Ascending aorta (tissue), 2 donors: ENCODE results near the gene PTPRCAP. TPM values are rescaled to one million over a fixed set of nuclear protein-coding genes. Genes with fewer than 3 reads are reported as not detected.

ENCODE experiments used
- DNase-seq, 2 donors: peaks; one replicate each; pipeline ENCODE4 v3.0.0-alpha.2; 2019; ENCODE audit warnings: low spot score in 2 of 2
- H3K27ac ChIP-seq, 2 donors: fragments of 200-600 bp; sonication (generic); one replicate each; pipeline ENCODE4 v1.5.1; 2016 to 2017; ENCODE audit warnings: mild to moderate bottlenecking in 1 of 2
- H3K27me3 ChIP-seq: fragments of 200-600 bp; sonication (generic); one replicate; pipeline ENCODE4 v1.5.1; 2017
- H3K36me3 ChIP-seq, 2 donors: fragments of 200-600 bp; sonication (generic); one replicate each; pipeline ENCODE4 v1.5.1; 2016
- H3K4me1 ChIP-seq, 2 donors: fragments of 200-600 bp; sonication (generic); one replicate each; pipeline ENCODE4 v1.5.1; 2016 to 2017; ENCODE audit warnings: mild to moderate bottlenecking in 1 of 2
- H3K4me3 ChIP-seq, 2 donors: fragments of 200-600 bp; sonication (generic); one replicate each; pipeline ENCODE4 v1.5.1; 2016 to 2017; ENCODE audit warnings: mild to moderate bottlenecking in 1 of 2
- H3K9me3 ChIP-seq, 2 donors: fragments of 200-600 bp; sonication (generic); one replicate each; pipeline ENCODE4 v1.5.1; 2016
- intact Hi-C: fragments of 100-400 bp; cut with DNase I; formaldehyde crosslinking; loops from one replicate; pipeline ENCODE4 v1.15.1; 2023
- total RNA-seq: library from RNA; depleted of rRNA; stranded (reverse); fragments of >200 nt; gene quantifications from one replicate; pipeline ENCODE4 v1.1.0, GENCODE V29; 2016
- TF ChIP-seq, protein P1 (sequence below), 3 experiments: fragments of 200-600 bp in 2 of 3; fragments of 450-650 bp in 1 of 3; sonication (generic) in 2 of 3; IDR thresholded peaks; one replicate each; pipeline ENCODE4 v1.5.1; 2016 to 2019; ENCODE audit warnings: antibody characterized with exemption in 3 of 3, mild to moderate bottlenecking in 1 of 3, moderate library complexity in 1 of 3

Gene PTPRCAP
- total RNA-seq, 1 donor from 2014 or later, result 26.6 TPM

DNA sequence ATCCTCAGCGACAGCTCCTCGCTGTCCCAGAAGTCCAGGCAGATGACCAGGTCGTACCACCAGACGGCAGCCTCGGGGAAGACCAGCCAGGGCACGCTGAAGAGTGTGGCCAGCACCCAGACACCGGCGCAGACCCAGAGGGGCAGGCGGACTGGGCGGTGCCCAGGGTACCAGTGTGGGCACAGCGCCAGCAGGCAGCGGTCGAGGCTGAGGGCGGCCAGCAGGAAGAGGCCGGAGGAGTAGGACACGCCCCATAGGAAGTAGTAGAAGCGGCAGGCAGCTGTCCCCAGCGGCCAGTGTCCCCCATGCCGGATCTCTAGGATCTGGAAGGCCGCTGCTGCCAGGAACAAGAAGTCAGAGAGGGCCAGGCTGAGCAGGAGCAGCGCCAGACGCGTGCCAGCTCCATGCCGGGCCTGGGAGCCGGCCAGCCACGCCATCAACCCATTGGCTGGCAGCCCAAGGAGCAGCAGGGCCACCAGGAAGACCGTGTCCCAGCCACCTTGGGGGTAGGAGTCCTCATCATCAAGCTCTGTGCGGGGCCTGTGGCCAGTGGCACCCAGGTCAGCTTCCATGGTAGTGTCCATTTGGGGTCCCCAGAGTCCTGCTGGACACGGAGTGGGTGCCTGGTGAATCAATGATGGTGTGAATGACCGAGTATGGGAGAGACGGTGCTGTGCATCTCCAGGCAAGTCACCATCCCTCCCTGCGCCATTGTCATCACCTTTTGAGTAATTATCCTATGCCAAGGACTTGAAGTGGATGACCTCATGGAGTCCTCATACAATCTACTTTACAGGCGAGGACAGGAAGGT is 14.9 kb upstream of the PTPRCAP start, which contains the start of gene GPR152:
TSS of gene GPR152 (minus strand) at position 589 of the 812 bp plus-strand sequence. CDS start at position 584, 5 bp downstream.
- TF ChIP-seq, protein P1, sequence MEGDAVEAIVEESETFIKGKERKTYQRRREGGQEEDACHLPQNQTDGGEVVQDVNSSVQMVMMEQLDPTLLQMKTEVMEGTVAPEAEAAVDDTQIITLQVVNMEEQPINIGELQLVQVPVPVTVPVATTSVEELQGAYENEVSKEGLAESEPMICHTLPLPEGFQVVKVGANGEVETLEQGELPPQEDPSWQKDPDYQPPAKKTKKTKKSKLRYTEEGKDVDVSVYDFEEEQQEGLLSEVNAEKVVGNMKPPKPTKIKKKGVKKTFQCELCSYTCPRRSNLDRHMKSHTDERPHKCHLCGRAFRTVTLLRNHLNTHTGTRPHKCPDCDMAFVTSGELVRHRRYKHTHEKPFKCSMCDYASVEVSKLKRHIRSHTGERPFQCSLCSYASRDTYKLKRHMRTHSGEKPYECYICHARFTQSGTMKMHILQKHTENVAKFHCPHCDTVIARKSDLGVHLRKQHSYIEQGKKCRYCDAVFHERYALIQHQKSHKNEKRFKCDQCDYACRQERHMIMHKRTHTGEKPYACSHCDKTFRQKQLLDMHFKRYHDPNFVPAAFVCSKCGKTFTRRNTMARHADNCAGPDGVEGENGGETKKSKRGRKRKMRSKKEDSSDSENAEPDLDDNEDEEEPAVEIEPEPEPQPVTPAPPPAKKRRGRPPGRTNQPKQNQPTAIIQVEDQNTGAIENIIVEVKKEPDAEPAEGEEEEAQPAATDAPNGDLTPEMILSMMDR (IDR thresholded peaks at IDR 0.05), result no peak
- no peaks in the 10 kb centered on the region for H3K9me3 ChIP-seq
- no peaks in the 10 kb centered on the region for H3K36me3 ChIP-seq
- DNase-seq, result no peak
- no peaks in the 10 kb centered on the region for H3K27me3 ChIP-seq
- H3K27ac ChIP-seq, result no peak within 1 kb of the TSS
- H3K4me1 ChIP-seq, result no peaks in the 10 kb centered on the region
- no peak within 1 kb of the TSS for H3K4me3 ChIP-seq
- intact Hi-C loops, result no loop called here

DNA sequence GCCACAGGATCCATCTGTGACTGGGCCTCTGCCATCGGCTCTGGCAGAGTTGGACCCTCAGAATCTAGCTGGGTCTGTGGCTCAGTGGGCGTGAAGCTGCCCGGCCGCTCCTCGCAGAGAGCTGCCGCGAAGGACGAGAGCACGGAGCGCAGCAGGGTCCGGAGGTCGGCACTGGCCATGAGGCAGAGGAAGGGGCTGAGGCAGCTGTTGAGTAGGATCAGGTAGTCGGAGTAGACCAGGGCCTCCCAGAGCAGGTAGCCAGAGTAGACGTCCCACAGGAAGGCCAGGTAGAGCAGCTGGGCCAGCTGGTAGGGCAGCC is 14.1 kb upstream of the PTPRCAP start:
- TF ChIP-seq, protein P1 (IDR thresholded peaks at IDR 0.05), result no peak

DNA sequence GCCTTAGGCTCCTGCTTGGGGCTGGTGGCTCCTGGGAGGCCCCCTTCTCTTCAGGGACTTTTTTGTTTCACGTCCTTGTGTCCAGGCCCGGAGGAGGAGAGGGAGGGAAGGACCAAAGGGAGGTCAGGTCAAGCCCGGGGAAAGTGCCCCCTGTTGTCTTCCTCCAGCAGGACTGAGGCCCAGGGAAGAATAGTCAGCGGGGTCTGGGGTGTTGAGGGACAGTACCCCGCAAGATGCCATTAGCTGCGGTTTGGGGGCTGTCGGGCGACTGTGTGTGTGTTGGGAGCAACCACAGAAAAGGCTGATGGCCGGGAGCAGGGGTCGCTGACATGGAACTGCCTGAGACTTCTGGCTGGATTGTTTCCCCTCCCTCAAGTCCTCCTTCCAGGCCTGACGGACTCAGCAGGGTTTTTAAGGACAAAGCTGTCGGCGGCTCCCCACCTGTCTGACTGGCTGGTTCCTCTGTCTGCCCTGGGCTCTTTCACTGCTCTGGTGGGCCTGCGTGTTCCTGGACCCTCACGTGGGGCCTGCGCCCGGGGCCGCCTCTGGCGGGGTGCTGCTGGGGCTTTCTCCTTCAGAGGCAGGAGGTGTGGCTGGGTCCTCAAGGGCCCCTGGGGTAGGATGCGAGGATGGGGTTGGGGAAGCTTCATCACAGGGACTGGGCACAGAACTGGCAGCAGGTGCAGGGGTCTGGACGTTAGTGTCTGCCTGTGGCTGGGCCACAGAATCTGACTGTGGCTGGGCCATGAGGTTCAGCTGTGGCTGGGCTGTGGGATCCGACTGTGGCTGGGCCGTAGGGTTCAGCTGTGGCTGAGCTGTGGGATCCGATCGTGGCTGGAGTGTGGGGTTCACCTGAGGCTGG is 13.5 kb upstream of the PTPRCAP start:
- TF ChIP-seq, protein P1 (IDR thresholded peaks at IDR 0.05), result no peak
- Histone ChIP-seq H3K27me3 (no peaks in the 10 kb centered on the region), H3K36me3 (no peaks in the 10 kb centered on the region), H3K9me3 (no peaks in the 10 kb centered on the region), H3K4me3 (no peak overlapping the region), H3K4me1 (no peaks in the 10 kb centered on the region), H3K27ac (no peak overlapping the region)
- intact Hi-C loops, result no loop called here
- no peak for DNase-seq

More for the DNA sequence above, 14.1 kb upstream of the PTPRCAP start:
- Histone ChIP-seq H3K27ac (no peak overlapping the region), H3K27me3 (no peaks in the 10 kb centered on the region), H3K4me1 (no peaks in the 10 kb centered on the region), H3K9me3 (no peaks in the 10 kb centered on the region), H3K36me3 (no peaks in the 10 kb centered on the region), H3K4me3 (no peak overlapping the region)
- DNase-seq, result no peak
- intact Hi-C loops, result no loop called here

DNA sequence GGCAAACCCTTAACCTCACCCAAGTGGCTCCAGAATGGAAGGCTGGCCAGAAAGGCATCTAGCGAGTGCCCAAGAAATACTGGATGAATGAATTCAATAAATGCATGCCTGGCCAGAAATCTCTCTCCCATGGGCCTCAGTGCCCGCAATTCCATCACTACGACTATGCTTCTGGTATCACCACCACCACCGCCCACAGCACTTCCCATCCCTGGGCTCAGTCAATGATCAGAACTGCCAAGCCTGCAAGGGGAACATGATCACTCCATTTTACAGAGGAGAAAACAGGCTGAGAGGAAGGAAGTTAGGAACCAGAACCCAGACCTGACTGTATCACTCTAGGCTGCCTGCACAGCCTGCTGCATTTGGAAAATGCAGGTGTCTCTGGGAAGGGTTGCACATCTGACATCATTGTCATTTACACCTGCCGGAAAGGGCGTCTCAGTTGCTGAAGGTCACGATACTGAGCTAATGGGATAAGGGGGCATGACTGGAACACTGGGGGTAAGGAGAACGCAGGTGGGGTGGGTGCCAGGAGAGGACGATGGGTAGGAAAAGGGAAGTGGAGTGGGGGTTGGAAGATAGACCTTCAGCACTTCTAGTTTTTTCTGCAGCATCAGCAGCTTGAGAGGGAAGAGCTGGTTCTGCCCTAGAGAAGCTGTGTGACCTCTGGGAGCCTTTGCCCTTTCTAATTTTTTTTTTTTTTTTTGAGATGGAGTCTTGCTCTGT is 11.8 kb upstream of the PTPRCAP start:
- no peak for DNase-seq
- H3K4me1 ChIP-seq, result peaks cover 3 to 5% of the 10 kb centered on the region in 2 donors
- no peak overlapping the region for H3K4me3 ChIP-seq
- H3K27me3 ChIP-seq, result no peaks in the 10 kb centered on the region
- H3K27ac ChIP-seq, result no peak overlapping the region
- no peaks in the 10 kb centered on the region for H3K9me3 ChIP-seq
- intact Hi-C loops, result no loop called here
- H3K36me3 ChIP-seq, result no peaks in the 10 kb centered on the region
- TF ChIP-seq, protein P1 (IDR thresholded peaks at IDR 0.05), result no peak

DNA sequence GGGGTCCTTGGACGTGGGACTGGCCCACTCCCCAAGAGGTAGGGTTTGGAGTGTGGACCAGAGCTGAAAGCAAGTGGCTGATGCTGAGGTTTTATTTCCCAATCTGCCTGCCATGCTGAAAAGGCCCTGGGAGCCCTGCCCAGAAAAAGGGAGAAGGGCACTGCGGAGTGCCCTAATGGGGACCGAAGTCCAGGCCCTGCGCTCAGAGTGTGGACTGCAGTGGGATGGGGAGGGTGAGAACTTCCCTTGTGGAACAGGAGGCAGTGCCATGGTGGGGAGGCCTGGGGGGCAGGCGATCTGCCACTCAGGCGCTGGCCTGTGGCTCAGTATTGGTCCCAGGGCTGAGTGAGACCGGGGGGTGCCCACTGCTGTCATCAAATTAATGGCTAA is 10.7 kb upstream of the PTPRCAP start:
- TF ChIP-seq, protein P1 (IDR thresholded peaks at IDR 0.05), result no peak
- Histone ChIP-seq H3K36me3 (no peaks in the 10 kb centered on the region), H3K4me1 (peaks cover 3 to 6% of the 10 kb centered on the region in 2 donors), H3K27me3 (no peaks in the 10 kb centered on the region), H3K4me3 (no peak overlapping the region), H3K9me3 (no peaks in the 10 kb centered on the region), H3K27ac (no peak overlapping the region)
- intact Hi-C loops, result no loop called here
- DNase-seq, result no peak
